SK-N-SH (cell line): ENCODE measurements around the gene KRT72. TPM values are rescaled to one million over a fixed set of nuclear protein-coding genes. Genes with fewer than 3 reads are reported as not detected.

ENCODE experiments used
- CTCF ChIA-PET: fragments of 300-600, 350-600 bp; formaldehyde crosslinking; extraction: SDS; loops from one replicate; lab custom pipeline; 2021; lab: Yijun Ruan, JAX
- POLR2A ChIA-PET: fragments of 350-600 bp; sonication (Branson Sonifier 250); formaldehyde crosslinking; extraction: SDS; loops from one replicate; lab custom pipeline; 2020; ENCODE audit warnings: antibody characterized with exemption, inconsistent platforms; lab: Yijun Ruan, JAX
- DNase-seq: peaks from one replicate; pipeline ENCODE4 v3.0.0; 2012
- H2AFZ ChIP-seq: fragments of 200-600 bp; sonication (generic); 2 replicates; pipeline ENCODE4 v1.8.1; 2016; ENCODE audit warnings: antibody characterized with exemption, mild to moderate bottlenecking, low read depth
- H3F3A ChIP-seq: fragments of 200-600 bp; sonication (generic); replicated peaks from 2 replicates; pipeline ENCODE3; 2016; ENCODE audit warnings: antibody characterized with exemption, mild to moderate bottlenecking; ENCODE audit not compliant: insufficient read depth
- H3K27ac ChIP-seq, 2 experiments: fragments of 200-500 bp in 1 of 2; fragments of 200-600 bp in 1 of 2; sonication (Bioruptor generic) in 1 of 2; sonication (generic), shearing (Covaris generic) in 1 of 2; 2 replicates each; pipeline versions ENCODE4 v1.5.1 to v1.6.1; 2014 to 2016; ENCODE audit warnings: low read depth in 2 of 2, inconsistent platforms in 1 of 2, low read length in 1 of 2, mild to moderate bottlenecking in 1 of 2, mixed read lengths in 1 of 2
- H3K27me3 ChIP-seq: fragments of 200-600 bp; sonication (generic), shearing (Covaris generic); 2 replicates; pipeline ENCODE4 v1.6.1; 2016; ENCODE audit warnings: mixed run types; ENCODE audit not compliant: insufficient read depth
- H3K36me3 ChIP-seq, 2 experiments: fragments of 200-500 bp in 1 of 2; fragments of 200-600 bp in 1 of 2; sonication (Bioruptor generic) in 1 of 2; sonication (generic) in 1 of 2; replicated peaks in 1 of 2; 2 replicates each; pipeline versions ENCODE3 to v1.5.1; 2014 to 2016; ENCODE audit warnings: low read length in 1 of 2, mild to moderate bottlenecking in 1 of 2; ENCODE audit not compliant: insufficient read depth in 2 of 2, control insufficient read depth in 1 of 2
- H3K4me1 ChIP-seq, 2 experiments: fragments of 200-500 bp in 1 of 2; fragments of 200-600 bp in 1 of 2; sonication (Bioruptor generic) in 1 of 2; sonication (generic), shearing (Covaris generic) in 1 of 2; 2 replicates each; pipeline versions ENCODE4 v1.5.1 to v1.6.1; 2014 to 2016; ENCODE audit warnings: low read depth in 1 of 2, low read length in 1 of 2, mixed run types in 1 of 2; ENCODE audit not compliant: insufficient read depth in 2 of 2, control insufficient read depth in 1 of 2
- H3K4me2 ChIP-seq: fragments of 200-600 bp; sonication (generic), shearing (Covaris generic); 2 replicates; pipeline ENCODE4 v1.6.1; 2017; ENCODE audit warnings: mixed run types
- H3K4me3 ChIP-seq, 2 experiments: fragments of 200-500 bp in 1 of 2; fragments of 200-600 bp in 1 of 2; sonication (Bioruptor generic) in 1 of 2; sonication (generic), shearing (Covaris generic) in 1 of 2; 2 replicates each; pipeline versions ENCODE4 v1.5.1 to v1.8.1; 2014 to 2016; ENCODE audit warnings: low read depth in 2 of 2, inconsistent platforms in 1 of 2, low read length in 1 of 2, mild to moderate bottlenecking in 1 of 2, mixed read lengths in 1 of 2, moderate library complexity in 1 of 2
- H3K79me2 ChIP-seq: fragments of 200-600 bp; sonication (generic); 2 replicates; pipeline ENCODE4 v1.8.1; 2017; ENCODE audit warnings: mild to moderate bottlenecking; ENCODE audit not compliant: insufficient read depth
- H3K9ac ChIP-seq: fragments of 200-600 bp; sonication (generic); 2 replicates; pipeline ENCODE4 v1.6.1; 2017; ENCODE audit warnings: mixed run types
- H3K9me2 ChIP-seq: fragments of 200-600 bp; sonication (generic); 2 replicates; pipeline ENCODE4 v1.6.1; 2017; ENCODE audit warnings: mixed run types
- H3K9me3 ChIP-seq: fragments of 200-600 bp; sonication (generic); 2 replicates; pipeline ENCODE4 v1.6.1; 2017; ENCODE audit warnings: mixed run types, mild to moderate bottlenecking, moderate library complexity
- H4K20me1 ChIP-seq: fragments of 200-600 bp; sonication (generic); 2 replicates; pipeline ENCODE4 v1.6.1; 2017; ENCODE audit warnings: mild to moderate bottlenecking, mixed run types; ENCODE audit not compliant: insufficient read depth
- CHD2 ChIP-seq: fragments of 150-350 bp; IDR thresholded peaks from 2 replicates; pipeline ENCODE4 v1.6.1; 2018; ENCODE audit warnings: low read length; ENCODE audit not compliant: partially characterized antibody
- CTCF ChIP-seq: fragments of 200-600 bp; sonication (generic); IDR thresholded peaks from 2 replicates; pipeline ENCODE4 v1.6.1; 2017; ENCODE audit warnings: antibody characterized with exemption, mild to moderate bottlenecking, moderate library complexity
- EP300 ChIP-seq, 2 experiments: IDR thresholded peaks; 2 replicates each; pipeline versions ENCODE4 v1.4.0 to v1.6.1; 2012; ENCODE audit warnings: borderline replicate concordance in 1 of 2, low read depth in 1 of 2, low read length in 1 of 2
- EZH2phosphoT487 ChIP-seq: fragments of 200-600 bp; sonication (generic); IDR thresholded peaks from 2 replicates; pipeline ENCODE4 v1.6.1; 2017; ENCODE audit warnings: low read depth, mixed run types, mild to moderate bottlenecking, antibody characterized with exemption, moderate library complexity, borderline replicate concordance
- JUND ChIP-seq: IDR thresholded peaks from 2 replicates; pipeline ENCODE4 v1.4.0; 2012
- MAX ChIP-seq: IDR thresholded peaks from 2 replicates; pipeline ENCODE4 v1.4.0; 2012; ENCODE audit warnings: low read depth
- MEF2A ChIP-seq: IDR thresholded peaks from 2 replicates; pipeline ENCODE4 v1.4.0; 2012; ENCODE audit warnings: low read depth, borderline replicate concordance
- MXI1 ChIP-seq: IDR thresholded peaks from 2 replicates; pipeline ENCODE4 v1.6.1; 2012; ENCODE audit warnings: mild to moderate bottlenecking, low read depth, low read length, improper control_type of control experiment
- NFIC ChIP-seq: IDR thresholded peaks from 2 replicates; pipeline ENCODE4 v1.4.0; 2012; ENCODE audit warnings: borderline replicate concordance
- NRF1 ChIP-seq: IDR thresholded peaks from 2 replicates; pipeline ENCODE4 v1.6.1; 2012; ENCODE audit warnings: low read depth, mild to moderate bottlenecking, low read length
- RAD21 ChIP-seq: IDR thresholded peaks from 2 replicates; pipeline ENCODE4 v1.6.1; 2012; ENCODE audit warnings: mild to moderate bottlenecking, low read length
- RCOR1 ChIP-seq: fragments of 150-350 bp; IDR thresholded peaks from 2 replicates; pipeline ENCODE4 v1.6.1; 2017; ENCODE audit warnings: antibody characterized with exemption, low read length
- REST ChIP-seq: IDR thresholded peaks from 2 replicates; pipeline ENCODE4 v1.6.1; 2012; ENCODE audit warnings: mild to moderate bottlenecking, low read depth, low read length, moderate library complexity
- RXRA ChIP-seq: IDR thresholded peaks from 2 replicates; pipeline ENCODE4 v1.4.0; 2012; ENCODE audit warnings: low read depth, mild to moderate bottlenecking, borderline replicate concordance
- SIN3A ChIP-seq: IDR thresholded peaks from 2 replicates; pipeline ENCODE4 v1.6.1; 2012; ENCODE audit warnings: low read depth, mild to moderate bottlenecking, low read length, moderate library complexity, borderline replicate concordance
- SMC3 ChIP-seq: IDR thresholded peaks from 2 replicates; pipeline ENCODE4 v1.6.1; 2012; ENCODE audit warnings: low read depth, low read length, improper control_type of control experiment
- TCF12 ChIP-seq: IDR thresholded peaks from 2 replicates; pipeline ENCODE4 v1.4.0; 2012
- USF1 ChIP-seq: IDR thresholded peaks from 2 replicates; pipeline ENCODE4 v1.4.0; 2012; ENCODE audit warnings: low read depth, borderline replicate concordance
- USF2 ChIP-seq: fragments of 150-350 bp; IDR thresholded peaks from 2 replicates; pipeline ENCODE4 v1.6.1; 2017; ENCODE audit warnings: antibody characterized with exemption, low read length, low read depth, borderline replicate concordance
- WGBS: methylation state at CpG from one replicate; pipeline ENCODE4 v1.1.6; 2017; ENCODE audit warnings: low lambda C conversion rate; 5-methylcytosine and 5-hydroxymethylcytosine counted together
- polyA plus RNA-seq, 3 experiments: library from polyadenylated mRNA; depleted of rRNA; stranded (reverse); fragments of >200 nt; gene quantifications; 2 replicates each; pipeline ENCODE4 v1.2.3, GENCODE V29; 2012

KRT72 gene
- polyA plus RNA-seq, 1 of the 3 experiments (the other 2 are of a cell fraction), result not detected

GRCh38 chr12:52628841-52629240, 27.6 kb upstream of the KRT72 start:
- no peak for TF ChIP-seq USF1
- TF ChIP-seq MXI1, result no peak
- TF ChIP-seq RXRA, result no peak
- no peak overlapping the region for H3K4me3 ChIP-seq
- no peak overlapping the region for H3K4me2 ChIP-seq
- no peaks in the 10 kb centered on the region for H3K9me2 ChIP-seq
- ChIA-PET POLR2A (no interaction called here), CTCF (no interaction called here)
- H3K27me3 ChIP-seq, result peaks cover 24% of the 10 kb centered on the region; the same call in 1 of the 2 replicates
- H4K20me1 ChIP-seq, result no peaks in the 10 kb centered on the region
- H3K79me2 ChIP-seq, result no peaks in the 10 kb centered on the region
- WGBS, result 15% methylated on average over 2 of the region's 2 CpGs
- no peak overlapping the region for H3K27ac ChIP-seq
- no peak overlapping the region for H2AFZ ChIP-seq
- H3K36me3 ChIP-seq, result no peaks in the 10 kb centered on the region
- H3K9me3 ChIP-seq, result no peaks in the 10 kb centered on the region
- H3F3A ChIP-seq, result no peaks in the 10 kb centered on the region
- H3K4me1 ChIP-seq, result no peaks in the 10 kb centered on the region
- no peak for DNase-seq
- no peak overlapping the region for H3K9ac ChIP-seq

- Histone ChIP-seq H3K9me2 (no peaks in the 10 kb centered on the region), H3K27me3 (peaks cover 16% of the 10 kb centered on the region; the same call in 1 of the 2 replicates)
These were observed 26.8 kb upstream of the KRT72 start for GRCh38 chr12:52628111-52628507.

More at GRCh38 chr12:52628111-52628507, 26.8 kb upstream of the KRT72 start:
- TF ChIP-seq NRF1, result no peak
- TF ChIP-seq MEF2A, result no peak
- TF ChIP-seq EP300 (IDR thresholded peaks at IDR 0.05; ENCODE audit: borderline replicate concordance in 1 of 2, low read depth in 1 of 2, low read length in 1 of 2), result no peak
- no peak for TF ChIP-seq EZH2phosphoT487
- no peak for TF ChIP-seq MXI1
- TF ChIP-seq REST, result no peak
- TF ChIP-seq CTCF, result no peak
- TF ChIP-seq RXRA, result no peak
- no peak for TF ChIP-seq RAD21
- TF ChIP-seq MAX, result no peak
- TF ChIP-seq TCF12, result no peak
- TF ChIP-seq SMC3, result no peak
- TF ChIP-seq RCOR1, result no peak
- TF ChIP-seq NFIC, result no peak
- no peak for TF ChIP-seq CHD2
- no peak for TF ChIP-seq JUND
- TF ChIP-seq SIN3A, result no peak
- TF ChIP-seq USF2, result no peak
- H3K79me2 ChIP-seq, result no peaks in the 10 kb centered on the region
- no peak overlapping the region for H2AFZ ChIP-seq
- DNase-seq, result no peak
- H3K4me3 ChIP-seq, result no peak overlapping the region
- H3K27ac ChIP-seq, result no peak overlapping the region
- H3K4me1 ChIP-seq, result no peaks in the 10 kb centered on the region
- H4K20me1 ChIP-seq, result no peaks in the 10 kb centered on the region
- CTCF ChIA-PET, result no interaction called here
- no peaks in the 10 kb centered on the region for H3K36me3 ChIP-seq
- no peak overlapping the region for H3K4me2 ChIP-seq
- H3K9me3 ChIP-seq, result no peaks in the 10 kb centered on the region
- POLR2A ChIA-PET, result no interaction called here
- 18% methylated on average over 4 of the region's 4 CpGs for WGBS
- H3F3A ChIP-seq, result no peaks in the 10 kb centered on the region
- no peak overlapping the region for H3K9ac ChIP-seq
